ENCODE data around the gene PRKN.

- TF ChIP-seq CTCF (IDR thresholded peaks at IDR 0.05) = no peak
- no peak for TF ChIP-seq EP300 (IDR thresholded peaks at IDR 0.05)
- no peak for TF ChIP-seq POLR2A (IDR thresholded peaks at IDR 0.05)
Observed at GRCh38 chr6:162700966-162701365, 26.6 kb downstream of the PRKN start.

Data from tibial nerve (tissue), 4 donors.